BJ (cell line): ENCODE results near the gene ANKRA2. TPM values are rescaled to one million over a fixed set of nuclear protein-coding genes. Genes with fewer than 3 reads are reported as not detected.

ENCODE experiments used
- CTCF ChIA-PET: fragments of 350-600 bp; formaldehyde crosslinking; extraction: SDS; loops from one replicate; lab custom pipeline; 2021; ENCODE audit warnings: antibody characterized with exemption, inconsistent platforms; lab: Yijun Ruan, JAX
- POLR2A ChIA-PET: fragments of 300-600 bp; sonication (Branson Sonifier 250); formaldehyde crosslinking; extraction: SDS; loops from one replicate; lab custom pipeline; 2021; ENCODE audit warnings: antibody characterized with exemption; lab: Charles Lee
- DNase-seq: peaks from one replicate; pipeline ENCODE4 v3.0.0-alpha.2; 2011; ENCODE audit warnings: low read depth
- H3K27me3 ChIP-seq: 2 replicates; pipeline ENCODE4 v1.6.0; 2011; ENCODE audit warnings: low read length; ENCODE audit not compliant: control insufficient read depth, insufficient read depth
- H3K36me3 ChIP-seq: 2 replicates; pipeline ENCODE4 v1.5.1; 2011; ENCODE audit warnings: low read length; ENCODE audit not compliant: control insufficient read depth, insufficient read depth
- H3K4me3 ChIP-seq: 2 replicates; pipeline ENCODE4 v1.5.1; 2011; ENCODE audit warnings: low read depth, mild to moderate bottlenecking, control low read depth, low read length
- polyA plus RNA-seq: library from polyadenylated mRNA; depleted of rRNA; stranded (reverse); fragments of >200 nt; gene quantifications from 2 replicates; pipeline ENCODE4 v1.2.3, GENCODE V29; 2011
- TF ChIP-seq, protein P1 (sequence below): IDR thresholded peaks from 2 replicates; pipeline ENCODE4 v1.5.1; 2011; ENCODE audit warnings: low read depth, mild to moderate bottlenecking, control low read depth, inconsistent platforms, low read length, moderate library complexity; ENCODE audit not compliant: insufficient read depth

ANKRA2 gene
- polyA plus RNA-seq, 1 experiment, result 14.8 TPM

GRCh38 chr5:73539730-73540129 is 25.7 kb downstream of the ANKRA2 start:
- TF ChIP-seq, protein P1, sequence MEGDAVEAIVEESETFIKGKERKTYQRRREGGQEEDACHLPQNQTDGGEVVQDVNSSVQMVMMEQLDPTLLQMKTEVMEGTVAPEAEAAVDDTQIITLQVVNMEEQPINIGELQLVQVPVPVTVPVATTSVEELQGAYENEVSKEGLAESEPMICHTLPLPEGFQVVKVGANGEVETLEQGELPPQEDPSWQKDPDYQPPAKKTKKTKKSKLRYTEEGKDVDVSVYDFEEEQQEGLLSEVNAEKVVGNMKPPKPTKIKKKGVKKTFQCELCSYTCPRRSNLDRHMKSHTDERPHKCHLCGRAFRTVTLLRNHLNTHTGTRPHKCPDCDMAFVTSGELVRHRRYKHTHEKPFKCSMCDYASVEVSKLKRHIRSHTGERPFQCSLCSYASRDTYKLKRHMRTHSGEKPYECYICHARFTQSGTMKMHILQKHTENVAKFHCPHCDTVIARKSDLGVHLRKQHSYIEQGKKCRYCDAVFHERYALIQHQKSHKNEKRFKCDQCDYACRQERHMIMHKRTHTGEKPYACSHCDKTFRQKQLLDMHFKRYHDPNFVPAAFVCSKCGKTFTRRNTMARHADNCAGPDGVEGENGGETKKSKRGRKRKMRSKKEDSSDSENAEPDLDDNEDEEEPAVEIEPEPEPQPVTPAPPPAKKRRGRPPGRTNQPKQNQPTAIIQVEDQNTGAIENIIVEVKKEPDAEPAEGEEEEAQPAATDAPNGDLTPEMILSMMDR, result no peak
- CTCF ChIA-PET, result interaction anchor here (1.0 to 8.1 kb wide), 3 partner anchors 8 to 253 kb away, joined by 3 to 154 read pairs (median 3); no protein-coding TSS in a partner anchor
- POLR2A ChIA-PET, result no interaction called here
- no peak for DNase-seq
- Histone ChIP-seq H3K27me3 (no peaks in the 10 kb centered on the region), H3K4me3 (no peak overlapping the region), H3K36me3 (no peaks in the 10 kb centered on the region)

GRCh38 chr5:73534971-73535370 is 30.5 kb downstream of the ANKRA2 start:
- TF ChIP-seq, protein P1, result no peak
- DNase-seq, result no peak
- ChIA-PET POLR2A (no interaction called here), CTCF (interaction anchor here (8.1 kb wide), 1 partner anchor 16 kb away, joined by 154 read pairs; no protein-coding TSS in a partner anchor)
- no peaks in the 10 kb centered on the region for H3K36me3 ChIP-seq
- no peak overlapping the region for H3K4me3 ChIP-seq
- no peaks in the 10 kb centered on the region for H3K27me3 ChIP-seq

- Histone ChIP-seq H3K4me3 (no peak overlapping the region), H3K36me3 (no peaks in the 10 kb centered on the region), H3K27me3 (no peaks in the 10 kb centered on the region)
- ChIA-PET POLR2A (no interaction called here), CTCF (interaction anchor here (8.1 kb wide), 1 partner anchor 15 kb away, joined by 154 read pairs; no protein-coding TSS in a partner anchor)
- TF ChIP-seq, protein P1, result no peak
- DNase-seq, result no peak
Measured at GRCh38 chr5:73534011-73534644, 31.3 kb downstream of the ANKRA2 start.

- ChIA-PET CTCF (no interaction called here), POLR2A (no interaction called here)
- Histone ChIP-seq H3K4me3 (no peak overlapping the region), H3K27me3 (no peaks in the 10 kb centered on the region), H3K36me3 (no peaks in the 10 kb centered on the region)
- TF ChIP-seq, protein P1, result no peak
- no peak for DNase-seq
Measured at GRCh38 chr5:73532195-73532594, 33.2 kb downstream of the ANKRA2 start.

- TF ChIP-seq, protein P1, result no peak
- Histone ChIP-seq H3K36me3 (no peaks in the 10 kb centered on the region), H3K27me3 (no peaks in the 10 kb centered on the region), H3K4me3 (no peak overlapping the region)
- DNase-seq, result no peak
- ChIA-PET POLR2A (interaction anchor here (0.6 kb wide), 1 partner anchor 98 kb away, joined by 3 read pairs; no protein-coding TSS in a partner anchor), CTCF (interaction anchor here (1.3 to 1.4 kb wide), 5 partner anchors 9 to 80 kb away, joined by 3 to 9 read pairs (median 4); no protein-coding TSS in a partner anchor)
Measured at GRCh38 chr5:73531356-73531755, 34.1 kb downstream of the ANKRA2 start.
